SK-N-MC (cell line): Measurements from ENCODE around the gene KIAA0408.

Experiments
- EZH2 ChIP-seq: fragments of 200-600 bp; sonication (generic); IDR thresholded peaks from one replicate; pipeline ENCODE4 v1.6.1; 2017; ENCODE audit warnings: antibody characterized with exemption
- POLR2AphosphoS5 ChIP-seq: IDR thresholded peaks from 2 replicates; pipeline ENCODE4 v1.6.1; 2012; ENCODE audit warnings: mild to moderate bottlenecking, low read depth, low read length, borderline replicate concordance

DNA sequence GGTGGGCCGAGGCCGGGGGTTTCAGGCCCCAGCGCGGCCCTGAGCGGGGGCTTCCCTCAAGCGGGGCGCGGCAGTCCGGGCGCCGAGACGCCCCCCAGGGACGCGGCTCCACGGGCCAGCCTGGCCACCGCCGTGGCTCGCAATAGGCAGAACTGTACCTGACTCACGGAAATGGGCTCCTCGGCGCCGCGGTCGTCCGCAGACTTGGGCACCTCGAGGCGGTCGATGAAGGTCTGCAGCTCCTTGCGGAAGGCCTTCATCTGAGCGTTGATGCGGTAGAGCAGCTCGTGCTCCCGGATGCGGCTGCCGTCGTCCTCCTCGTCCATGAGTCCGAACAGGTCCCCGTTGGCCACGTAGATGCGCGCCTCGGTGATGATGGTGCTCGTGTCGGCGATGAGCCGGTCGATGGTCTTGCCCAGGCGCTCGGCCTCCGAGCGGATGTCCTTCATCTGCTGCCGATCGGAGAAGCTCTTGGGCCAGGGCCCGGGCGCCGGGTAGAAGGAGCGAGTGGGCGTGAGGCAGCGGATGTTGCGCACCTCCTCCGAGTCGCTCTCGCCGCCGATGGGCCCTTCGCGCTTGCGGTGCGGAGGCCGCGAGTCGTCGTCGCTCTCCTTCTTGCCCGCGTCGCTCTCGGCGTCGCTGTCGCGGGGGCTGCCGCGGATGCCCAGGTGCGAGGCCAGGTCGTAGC lies 16.1 kb upstream of the KIAA0408 start:
- TF ChIP-seq EZH2 = no peak
- TF ChIP-seq POLR2AphosphoS5 = no peak
